CD4-positive, CD25-positive, alpha-beta regulatory T cell (primary cell): ENCODE data around the gene NPY4R2. TPM values are rescaled to one million over a fixed set of nuclear protein-coding genes. Genes with fewer than 3 reads are reported as not detected.
"Not testable (repeated sequence)": the region's sequence is repeated elsewhere in the genome, so short reads cannot be mapped to it uniquely, and the experiment has no call there.

Experiments
- ATAC-seq, 2 donors: fragments of 150-1000 bp; cut with Tn5 transposase; one replicate each; pipeline ENCODE4 v1.10.0; 2021; ENCODE audit warnings: low read depth in 2 of 2, moderate number of reproducible peaks in 2 of 2, moderate library complexity in 1 of 2
- DNase-seq, 3 donors: peaks; one replicate each; pipeline versions ENCODE4 v3.0.0 to v3.0.0-alpha.2; 2012 to 2022; ENCODE audit warnings: mixed read lengths in 1 of 3
- H3K27ac ChIP-seq: one replicate; pipeline ENCODE4 v1.7.0; 2013; ENCODE audit warnings: mild to moderate bottlenecking, low read length; ENCODE audit not compliant: insufficient read depth, poor library complexity, severe bottlenecking
- H3K27me3 ChIP-seq: one replicate; pipeline ENCODE4 v1.7.0; 2013; ENCODE audit warnings: low read length; ENCODE audit not compliant: control insufficient read depth, insufficient read depth
- H3K36me3 ChIP-seq: one replicate; pipeline ENCODE4 v1.7.0; 2013; ENCODE audit warnings: mild to moderate bottlenecking, low read length, moderate library complexity; ENCODE audit not compliant: control insufficient read depth, insufficient read depth
- H3K4me1 ChIP-seq: 2 replicates; pipeline ENCODE4 v1.7.0; 2013; ENCODE audit warnings: mild to moderate bottlenecking, low read length; ENCODE audit not compliant: insufficient read depth, control insufficient read depth, poor library complexity, severe bottlenecking
- H3K4me3 ChIP-seq: one replicate; pipeline ENCODE4 v1.7.0; 2013; ENCODE audit warnings: low read depth, mild to moderate bottlenecking, low read length, moderate library complexity
- H3K9me3 ChIP-seq, 2 experiments: 1 replicate in 1 of 2; 2 replicates in 1 of 2; pipeline ENCODE4 v1.7.0; 2013; ENCODE audit warnings: low read length in 2 of 2, mild to moderate bottlenecking in 1 of 2, moderate library complexity in 1 of 2; ENCODE audit not compliant: control insufficient read depth in 2 of 2
- H3K27ac Mint-ChIP-seq, 3 donors: one replicate each; pipeline ENCODE4 v1.8.0; 2020 to 2022; ENCODE audit warnings: mild to moderate bottlenecking in 3 of 3, mixed read lengths in 3 of 3, moderate library complexity in 2 of 3
- H3K27me3 Mint-ChIP-seq: one replicate; pipeline ENCODE4 v1.8.0; 2022; ENCODE audit warnings: mild to moderate bottlenecking, mixed read lengths
- H3K36me3 Mint-ChIP-seq: one replicate; pipeline ENCODE4 v1.8.0; 2020; ENCODE audit warnings: mixed read lengths
- H3K4me1 Mint-ChIP-seq, 4 donors: one replicate each; pipeline ENCODE4 v1.8.0; 2020 to 2022; ENCODE audit warnings: mixed read lengths in 4 of 4, mild to moderate bottlenecking in 1 of 4
- H3K4me3 Mint-ChIP-seq, 4 donors: one replicate each; pipeline ENCODE4 v1.8.0; 2020 to 2022; ENCODE audit warnings: mild to moderate bottlenecking in 4 of 4, mixed read lengths in 4 of 4, moderate library complexity in 3 of 4
- H3K9me3 Mint-ChIP-seq, 7 donors: one replicate each; pipeline ENCODE4 v1.8.0; 2020 to 2022; ENCODE audit warnings: mixed read lengths in 7 of 7, mild to moderate bottlenecking in 3 of 7, moderate library complexity in 2 of 7
- polyA plus RNA-seq, 4 donors: library from polyadenylated mRNA; unstranded; fragments of 300-500 nt; fragmentation: Illumina TruSeq; gene quantifications; one replicate each; pipeline ENCODE4 v1.2.3, GENCODE V29; 2021
- total RNA-seq: library from RNA; stranded (reverse); gene quantifications from one replicate; pipeline ENCODE4 v1.2.3, GENCODE V29; 2022

Gene NPY4R2
- total and polyA plus RNA-seq, 5 donors from 2014 or later = not detected

DNA sequence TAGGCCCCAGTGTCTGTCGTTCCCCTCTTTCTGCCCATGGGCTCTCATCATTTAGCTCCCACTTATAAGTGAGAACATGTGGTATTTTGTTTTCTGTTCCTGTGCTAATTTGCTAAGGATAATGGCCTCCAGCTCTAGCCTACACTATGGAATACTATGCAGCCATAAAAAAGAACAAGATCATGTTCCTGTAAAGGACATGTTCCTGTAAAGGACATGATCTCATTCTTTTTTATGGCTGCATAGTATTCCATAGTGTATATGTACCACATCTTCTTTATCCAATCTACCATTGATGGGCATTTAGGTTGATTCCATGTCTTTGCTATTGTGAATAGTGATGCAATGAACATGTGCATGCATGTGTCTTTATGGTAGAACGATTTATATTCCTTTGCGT, 19.2 kb downstream of the NPY4R2 start:
- not testable (repeated sequence) for H3K4me1 Mint-ChIP-seq, H3K27ac ChIP-seq, H3K4me3 Mint-ChIP-seq, H3K9me3 ChIP-seq, DNase-seq, H3K36me3 Mint-ChIP-seq, H3K27me3 ChIP-seq, H3K4me3 ChIP-seq, H3K36me3 ChIP-seq, H3K9me3 Mint-ChIP-seq, H3K4me1 ChIP-seq, H3K27ac Mint-ChIP-seq, ATAC-seq, H3K27me3 Mint-ChIP-seq

- H3K36me3 Mint-ChIP-seq, H3K27me3 ChIP-seq, H3K4me3 ChIP-seq, H3K27me3 Mint-ChIP-seq, H3K4me1 Mint-ChIP-seq, H3K4me3 Mint-ChIP-seq, DNase-seq, H3K4me1 ChIP-seq, H3K36me3 ChIP-seq, H3K9me3 Mint-ChIP-seq, H3K27ac ChIP-seq, H3K27ac Mint-ChIP-seq, H3K9me3 ChIP-seq, ATAC-seq: not testable (repeated sequence)
These were observed 22.4 kb downstream of the NPY4R2 start for GRCh38 chr10:47940821-47941220.

GRCh38 chr10:47941379-47941778, 22.9 kb downstream of the NPY4R2 start:
- H3K4me3 Mint-ChIP-seq, H3K27me3 ChIP-seq, H3K27me3 Mint-ChIP-seq, H3K9me3 ChIP-seq, H3K36me3 ChIP-seq, DNase-seq, H3K27ac Mint-ChIP-seq, H3K4me1 Mint-ChIP-seq, H3K27ac ChIP-seq, H3K9me3 Mint-ChIP-seq, ATAC-seq, H3K4me3 ChIP-seq, H3K36me3 Mint-ChIP-seq, H3K4me1 ChIP-seq: not testable (repeated sequence)

DNA sequence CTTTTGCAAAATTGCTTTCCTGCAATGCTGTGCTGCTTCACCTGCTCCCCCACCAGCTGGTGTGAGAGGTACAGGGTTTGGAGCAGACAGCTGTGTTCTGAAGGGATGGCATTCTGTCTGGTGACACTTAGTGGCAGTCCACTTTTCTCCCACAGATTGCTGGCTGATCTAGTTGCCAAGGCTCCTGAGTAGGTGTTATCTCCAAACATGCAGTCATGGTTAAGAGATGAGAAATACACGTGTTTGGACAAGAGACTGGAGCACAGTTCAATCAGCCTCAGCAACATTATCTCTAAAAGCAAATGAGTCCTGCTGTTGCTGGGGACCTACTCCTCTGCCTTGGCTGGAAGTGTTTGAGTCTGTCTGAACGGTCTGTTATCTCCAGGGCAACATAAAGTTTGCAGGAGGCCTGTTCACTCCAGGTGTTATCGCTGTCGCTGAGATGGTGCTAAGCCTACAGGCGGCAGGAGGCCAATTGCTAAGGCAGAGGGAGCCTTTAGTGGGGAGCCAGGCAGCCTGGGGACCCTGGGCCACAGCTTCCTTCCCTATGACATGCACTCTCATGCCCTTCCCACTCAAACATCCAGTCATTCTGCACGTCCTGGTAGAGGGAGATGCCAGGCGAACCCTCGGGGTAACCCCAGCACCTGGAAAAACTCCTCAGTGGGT, 24.0 kb downstream of the NPY4R2 start:
- not testable (repeated sequence) for H3K9me3 Mint-ChIP-seq, H3K4me3 Mint-ChIP-seq

GRCh38 chr10:47943328-47943727, 24.9 kb downstream of the NPY4R2 start:
- H3K36me3 Mint-ChIP-seq, H3K9me3 Mint-ChIP-seq, H3K9me3 ChIP-seq, H3K27me3 ChIP-seq, H3K27me3 Mint-ChIP-seq, DNase-seq, H3K4me3 ChIP-seq, H3K4me1 ChIP-seq, H3K4me1 Mint-ChIP-seq, H3K36me3 ChIP-seq, H3K27ac ChIP-seq, ATAC-seq, H3K27ac Mint-ChIP-seq, H3K4me3 Mint-ChIP-seq: not testable (repeated sequence)

More for the DNA sequence above, 24.0 kb downstream of the NPY4R2 start:
- not testable (repeated sequence) for H3K27me3 ChIP-seq, H3K9me3 ChIP-seq, H3K27me3 Mint-ChIP-seq, H3K27ac Mint-ChIP-seq, H3K36me3 ChIP-seq, H3K4me1 Mint-ChIP-seq, H3K4me1 ChIP-seq, H3K4me3 ChIP-seq, H3K36me3 Mint-ChIP-seq, H3K27ac ChIP-seq, DNase-seq, ATAC-seq

GRCh38 chr10:47947424-47947823, 29.0 kb downstream of the NPY4R2 start:
- not testable (repeated sequence) for H3K27me3 Mint-ChIP-seq, H3K27ac Mint-ChIP-seq, DNase-seq, H3K4me3 Mint-ChIP-seq, H3K4me1 Mint-ChIP-seq, H3K9me3 Mint-ChIP-seq, H3K4me1 ChIP-seq, H3K27me3 ChIP-seq, H3K9me3 ChIP-seq, H3K36me3 Mint-ChIP-seq, H3K36me3 ChIP-seq, H3K4me3 ChIP-seq, H3K27ac ChIP-seq, ATAC-seq

DNA sequence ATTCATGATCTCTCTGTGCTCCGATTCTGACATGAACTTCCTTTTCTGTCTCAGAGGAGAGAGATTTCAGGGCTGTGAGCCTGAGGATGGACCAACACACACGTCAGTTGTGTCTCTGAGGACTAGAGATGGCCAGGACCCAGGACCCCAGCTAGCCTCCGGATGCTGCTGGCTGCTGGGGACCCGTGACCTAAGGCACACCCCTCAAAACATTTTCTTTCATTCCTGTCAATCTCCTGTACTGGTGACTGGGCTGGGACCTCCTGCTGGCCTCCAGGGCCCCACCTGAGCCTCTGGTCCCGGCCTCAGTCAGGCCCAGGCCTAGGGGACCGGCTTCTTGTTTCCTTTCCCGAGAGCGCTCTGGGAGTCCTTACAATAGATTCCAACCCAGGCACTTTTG, 38.7 kb downstream of the NPY4R2 start:
- not testable (repeated sequence) for H3K27me3 ChIP-seq, H3K4me1 Mint-ChIP-seq, ATAC-seq, H3K27me3 Mint-ChIP-seq, DNase-seq, H3K9me3 Mint-ChIP-seq, H3K27ac Mint-ChIP-seq, H3K27ac ChIP-seq, H3K4me3 Mint-ChIP-seq, H3K4me3 ChIP-seq, H3K9me3 ChIP-seq, H3K4me1 ChIP-seq, H3K36me3 Mint-ChIP-seq, H3K36me3 ChIP-seq

DNA sequence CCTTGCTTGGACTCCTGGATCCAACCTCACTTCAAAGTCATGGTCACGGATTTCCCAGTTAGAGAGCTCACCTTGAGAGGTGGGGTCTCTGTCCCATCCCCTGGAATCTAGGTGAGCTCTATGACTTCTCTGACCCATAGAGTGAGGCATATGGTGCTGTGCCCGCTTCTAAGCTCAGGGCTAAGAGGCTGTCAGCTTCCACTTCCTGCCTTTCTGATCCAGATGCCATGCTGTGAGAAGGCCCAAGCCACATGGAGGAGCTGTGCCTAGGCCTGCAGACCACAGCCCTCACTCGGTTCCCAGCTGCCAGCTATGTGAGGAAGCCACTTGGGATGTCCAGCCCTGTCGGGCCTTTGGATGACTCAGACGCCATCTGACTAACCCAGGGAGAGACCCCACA, 41.2 kb downstream of the NPY4R2 start:
- not testable (repeated sequence) for H3K27ac ChIP-seq, H3K9me3 ChIP-seq, H3K36me3 ChIP-seq, H3K27me3 ChIP-seq, H3K4me1 ChIP-seq, ATAC-seq, H3K4me1 Mint-ChIP-seq, DNase-seq, H3K4me3 ChIP-seq, H3K27ac Mint-ChIP-seq, H3K27me3 Mint-ChIP-seq, H3K36me3 Mint-ChIP-seq, H3K9me3 Mint-ChIP-seq, H3K4me3 Mint-ChIP-seq
